ENCODE results near the gene ZNF695. TPM values are rescaled to one million over a fixed set of nuclear protein-coding genes. Genes with fewer than 3 reads are reported as not detected.

The ZNF695 gene
- total RNA-seq, 1 experiment from 2014 or later: 19.6 TPM

DNA sequence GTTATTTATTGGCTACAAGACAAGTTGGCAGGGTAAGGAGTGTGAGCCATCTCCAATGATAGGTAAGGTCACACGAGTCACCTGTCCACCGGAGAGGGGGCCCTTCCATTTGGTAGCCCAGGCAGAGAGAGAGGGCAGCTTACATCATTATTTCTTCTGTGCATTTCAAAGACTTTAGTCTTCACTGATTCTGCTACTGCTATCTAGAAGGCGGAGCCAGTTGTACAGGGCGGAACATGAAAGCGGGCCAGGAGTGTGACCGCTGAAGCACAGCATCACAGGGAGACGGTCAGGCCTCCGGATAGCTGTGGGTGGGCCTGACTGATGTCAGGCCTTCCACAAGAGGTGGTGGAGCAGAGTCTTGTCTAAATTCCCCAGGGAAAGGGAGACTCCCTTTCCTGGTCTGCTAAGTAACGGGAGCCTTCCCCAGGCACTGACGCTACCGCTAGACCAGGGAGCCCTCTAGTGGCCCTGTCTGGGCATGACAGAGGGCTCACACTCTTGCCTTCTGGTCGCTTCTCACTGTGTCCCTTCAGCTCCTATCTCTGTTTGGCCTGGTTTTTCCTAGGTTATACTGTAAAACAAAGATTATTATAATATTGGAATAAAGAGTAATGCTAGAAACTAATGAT, 36.7 kb downstream of the ZNF695 start:
- peaks cover 3% of the 10 kb centered on the region for H3K36me3 Mint-ChIP-seq (ENCODE audit: insufficient read depth, unreplicated experiment)
- no peaks in the 10 kb centered on the region for H3K27me3 Mint-ChIP-seq (ENCODE audit: unreplicated experiment)
- H3K27ac Mint-ChIP-seq (ENCODE audit: unreplicated experiment): no peak overlapping the region
- no TSS peak for BruUV-seq (replicated peaks)
- H3K4me3 Mint-ChIP-seq (ENCODE audit: low read depth, unreplicated experiment): no peak overlapping the region
- TF ChIP-seq, protein P1, sequence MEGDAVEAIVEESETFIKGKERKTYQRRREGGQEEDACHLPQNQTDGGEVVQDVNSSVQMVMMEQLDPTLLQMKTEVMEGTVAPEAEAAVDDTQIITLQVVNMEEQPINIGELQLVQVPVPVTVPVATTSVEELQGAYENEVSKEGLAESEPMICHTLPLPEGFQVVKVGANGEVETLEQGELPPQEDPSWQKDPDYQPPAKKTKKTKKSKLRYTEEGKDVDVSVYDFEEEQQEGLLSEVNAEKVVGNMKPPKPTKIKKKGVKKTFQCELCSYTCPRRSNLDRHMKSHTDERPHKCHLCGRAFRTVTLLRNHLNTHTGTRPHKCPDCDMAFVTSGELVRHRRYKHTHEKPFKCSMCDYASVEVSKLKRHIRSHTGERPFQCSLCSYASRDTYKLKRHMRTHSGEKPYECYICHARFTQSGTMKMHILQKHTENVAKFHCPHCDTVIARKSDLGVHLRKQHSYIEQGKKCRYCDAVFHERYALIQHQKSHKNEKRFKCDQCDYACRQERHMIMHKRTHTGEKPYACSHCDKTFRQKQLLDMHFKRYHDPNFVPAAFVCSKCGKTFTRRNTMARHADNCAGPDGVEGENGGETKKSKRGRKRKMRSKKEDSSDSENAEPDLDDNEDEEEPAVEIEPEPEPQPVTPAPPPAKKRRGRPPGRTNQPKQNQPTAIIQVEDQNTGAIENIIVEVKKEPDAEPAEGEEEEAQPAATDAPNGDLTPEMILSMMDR (IDR thresholded peaks at IDR 0.05; ENCODE audit: unreplicated experiment): no peak
- DNase-seq: no peak
- no peaks in the 10 kb centered on the region for H3K4me1 Mint-ChIP-seq (ENCODE audit: low read depth, unreplicated experiment)
- intact Hi-C loops (cut with micrococcal nuclease; ENCODE audit: unreplicated experiment): no loop called here
- H3K9me3 Mint-ChIP-seq (ENCODE audit: low read depth, unreplicated experiment): peaks cover 36% of the 10 kb centered on the region
- CTCF ChIA-PET: no interaction called here

- DNase-seq: no peak
- H3K36me3 Mint-ChIP-seq (ENCODE audit: insufficient read depth, unreplicated experiment): peaks cover 13% of the 10 kb centered on the region
- H3K27me3 Mint-ChIP-seq (ENCODE audit: unreplicated experiment): no peaks in the 10 kb centered on the region
- peaks cover 30% of the 10 kb centered on the region for H3K9me3 Mint-ChIP-seq (ENCODE audit: low read depth, unreplicated experiment)
- no peak overlapping the region for H3K27ac Mint-ChIP-seq (ENCODE audit: unreplicated experiment)
- TF ChIP-seq, protein P1 (IDR thresholded peaks at IDR 0.05; ENCODE audit: unreplicated experiment): no peak
- no TSS peak for BruUV-seq (replicated peaks)
- H3K4me1 Mint-ChIP-seq (ENCODE audit: low read depth, unreplicated experiment): no peaks in the 10 kb centered on the region
- no peak overlapping the region for H3K4me3 Mint-ChIP-seq (ENCODE audit: low read depth, unreplicated experiment)
- CTCF ChIA-PET: no interaction called here
- intact Hi-C loops (cut with micrococcal nuclease; ENCODE audit: unreplicated experiment): no loop called here
Observed at GRCh38 chr1:246969621-246970020, 38.2 kb downstream of the ZNF695 start.

DNA sequence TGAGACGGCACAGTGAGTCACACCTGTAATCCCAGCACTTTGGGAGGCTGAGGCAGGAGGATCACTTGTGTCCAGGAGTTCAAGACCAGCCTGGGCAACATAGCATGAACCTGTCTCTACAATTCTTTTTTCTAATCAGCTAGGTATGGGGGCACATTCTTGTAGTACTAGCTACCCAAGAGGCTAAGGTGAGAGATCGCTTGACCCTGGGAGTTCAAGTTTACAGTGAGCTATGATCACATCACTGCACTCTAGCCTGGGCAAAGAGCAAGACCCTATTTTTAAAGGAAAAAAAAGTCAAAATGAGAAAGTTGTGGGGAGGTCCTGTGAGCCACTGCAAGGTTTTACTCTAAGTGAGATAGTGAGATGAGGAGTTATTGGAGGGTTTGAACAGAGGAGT, 41.4 kb downstream of the ZNF695 start:
- no peak for DNase-seq
- BruUV-seq (replicated peaks): no TSS peak
- Mint-ChIP-seq H3K9me3 (ENCODE audit: low read depth, unreplicated experiment) (peaks cover 24% of the 10 kb centered on the region), H3K27ac (ENCODE audit: unreplicated experiment) (no peak overlapping the region), H3K4me3 (ENCODE audit: low read depth, unreplicated experiment) (no peak overlapping the region), H3K27me3 (ENCODE audit: unreplicated experiment) (no peaks in the 10 kb centered on the region), H3K36me3 (ENCODE audit: insufficient read depth, unreplicated experiment) (peaks cover 13% of the 10 kb centered on the region), H3K4me1 (ENCODE audit: low read depth, unreplicated experiment) (no peaks in the 10 kb centered on the region)
- TF ChIP-seq, protein P1 (IDR thresholded peaks at IDR 0.05; ENCODE audit: unreplicated experiment): no peak
- CTCF ChIA-PET: no interaction called here
- intact Hi-C loops (cut with micrococcal nuclease; ENCODE audit: unreplicated experiment): no loop called here

DNA sequence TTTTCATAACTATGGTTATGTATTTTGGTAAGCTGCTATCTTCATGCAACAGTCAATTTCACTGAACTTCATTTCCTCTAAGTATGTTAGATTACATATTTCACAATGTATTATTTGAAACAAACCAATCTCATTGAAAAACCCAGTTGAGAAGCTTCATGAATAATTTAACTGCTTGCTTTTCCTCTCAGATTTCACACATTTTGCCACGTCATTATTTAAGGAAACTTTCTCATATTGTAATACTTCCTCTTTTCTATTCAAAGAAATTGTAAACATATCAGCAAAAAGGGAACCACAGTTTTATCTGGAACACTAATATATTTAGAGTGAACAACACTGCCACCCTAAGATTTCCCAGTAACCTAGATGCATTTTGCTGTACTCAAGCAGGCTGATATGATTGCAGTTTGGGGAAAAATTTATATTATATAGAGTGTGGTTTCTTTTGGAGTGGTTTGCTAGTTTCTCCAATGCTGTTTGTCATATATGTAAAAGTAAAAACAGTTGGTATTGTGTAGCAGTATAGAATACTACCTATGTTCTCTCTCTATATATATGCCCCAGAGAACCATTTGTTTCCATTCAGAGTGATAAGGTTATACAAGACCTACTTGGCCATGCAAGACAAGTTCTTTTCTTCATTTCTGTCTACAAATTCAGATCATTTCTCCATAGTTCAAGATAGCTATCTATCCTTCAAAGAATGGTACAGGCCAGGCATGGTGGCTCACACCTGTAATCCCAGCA, 47.7 kb downstream of the ZNF695 start:
- TF ChIP-seq, protein P1 (IDR thresholded peaks at IDR 0.05; ENCODE audit: unreplicated experiment): no peak
- no peaks in the 10 kb centered on the region for H3K4me1 Mint-ChIP-seq (ENCODE audit: low read depth, unreplicated experiment)
- no TSS peak for BruUV-seq (replicated peaks)
- no peak overlapping the region for H3K4me3 Mint-ChIP-seq (ENCODE audit: low read depth, unreplicated experiment)
- peaks cover 3% of the 10 kb centered on the region for H3K36me3 Mint-ChIP-seq (ENCODE audit: insufficient read depth, unreplicated experiment)
- peaks cover 9% of the 10 kb centered on the region for H3K9me3 Mint-ChIP-seq (ENCODE audit: low read depth, unreplicated experiment)
- no peak overlapping the region for H3K27ac Mint-ChIP-seq (ENCODE audit: unreplicated experiment)
- H3K27me3 Mint-ChIP-seq (ENCODE audit: unreplicated experiment): no peaks in the 10 kb centered on the region
- no peak for DNase-seq
- intact Hi-C loops (cut with micrococcal nuclease; ENCODE audit: unreplicated experiment): no loop called here
- CTCF ChIA-PET: no interaction called here
